ENCODE measurements around the gene MTHFD2. TPM values are rescaled to one million over a fixed set of nuclear protein-coding genes. Genes with fewer than 3 reads are reported as not detected.

Gene MTHFD2
- total RNA-seq, 3 donors from 2014 or later = 41.6 to 100 (median 56.7) TPM

- TF ChIP-seq POLR2A (IDR thresholded peaks at IDR 0.05) (peak; percentile 77), POLR2AphosphoS5 (IDR thresholded peaks at IDR 0.05) (peak; percentile 67 to 91 (median 82)), CTCF (IDR thresholded peaks at IDR 0.05) (no peak)
- no peaks in the 10 kb centered on the region for H3K9me3 ChIP-seq
- intact Hi-C loops (cut with DNase I; ENCODE audit: low total_unique reads) = no loop called here
Measured at GRCh38 chr2:74178211-74179062, 20.0 kb upstream of the MTHFD2 start, which contains the start of gene MOB1A. TSS of gene MOB1A (minus strand) at chr2:74178879. CDS start at chr2:74178674, 205 bp downstream.

GRCh38 chr2:74179063-74179865 is 19.2 kb upstream of the MTHFD2 start:
- intact Hi-C loops (cut with DNase I; ENCODE audit: low total_unique reads) = no loop called here
- Histone ChIP-seq H3K4me3 (peak overlapping the region; percentile 74 to 95 (median 93)), H3K9me3 (no peaks in the 10 kb centered on the region), H3K36me3 (no peaks in the 10 kb centered on the region), H3K27ac (no peak overlapping the region), H3K27me3 (no peaks in the 10 kb centered on the region), H3K4me1 (peaks cover 0 to 9% of the 10 kb centered on the region in 2 donors)
- no peak for DNase-seq (ENCODE audit: low spot score in 2 of 2)
- TF ChIP-seq POLR2AphosphoS5 (IDR thresholded peaks at IDR 0.05) (no peak), POLR2A (IDR thresholded peaks at IDR 0.05) (no peak), CTCF (IDR thresholded peaks at IDR 0.05) (peak in 2 of 3 donors; percentile 42 to 43)

More at GRCh38 chr2:74178211-74179062, 20.0 kb upstream of the MTHFD2 start, which contains the start of gene MOB1A:
- peak; percentile 96 to 97 for DNase-seq (ENCODE audit: low spot score in 2 of 2)
- no peaks in the 10 kb centered on the region for H3K27me3 ChIP-seq
- peaks cover 0 to 9% of the 10 kb centered on the region in 2 donors for H3K4me1 ChIP-seq
- H3K36me3 ChIP-seq = no peaks in the 10 kb centered on the region
- H3K27ac ChIP-seq = peak within 1 kb of the TSS; percentile 90 to 93
- H3K4me3 ChIP-seq = peak within 1 kb of the TSS; percentile 74 to 95 (median 93)

GRCh38 chr2:74181739-74182138 is 16.7 kb upstream of the MTHFD2 start:
- no peaks in the 10 kb centered on the region for H3K36me3 ChIP-seq
- no peaks in the 10 kb centered on the region for H3K27me3 ChIP-seq
- no peak overlapping the region for H3K4me3 ChIP-seq
- H3K9me3 ChIP-seq = no peaks in the 10 kb centered on the region
- no peak for TF ChIP-seq POLR2AphosphoS5 (IDR thresholded peaks at IDR 0.05)
- no peak for TF ChIP-seq CTCF (IDR thresholded peaks at IDR 0.05)
- TF ChIP-seq POLR2A (IDR thresholded peaks at IDR 0.05) = no peak
- peaks cover 0 to 4% of the 10 kb centered on the region in 2 donors for H3K4me1 ChIP-seq
- no peak overlapping the region for H3K27ac ChIP-seq
- intact Hi-C loops (cut with DNase I; ENCODE audit: low total_unique reads) = no loop called here
- no peak for DNase-seq (ENCODE audit: low spot score in 2 of 2)

- intact Hi-C loops (cut with DNase I; ENCODE audit: low total_unique reads) = no loop called here
Measured at GRCh38 chr2:74183878-74184277, 14.5 kb upstream of the MTHFD2 start.

More at GRCh38 chr2:74183878-74184277, 14.5 kb upstream of the MTHFD2 start:
- no peaks in the 10 kb centered on the region for H3K36me3 ChIP-seq
- no peak overlapping the region for H3K4me3 ChIP-seq
- no peak for TF ChIP-seq POLR2AphosphoS5 (IDR thresholded peaks at IDR 0.05)
- no peak for TF ChIP-seq CTCF (IDR thresholded peaks at IDR 0.05)
- TF ChIP-seq POLR2A (IDR thresholded peaks at IDR 0.05) = no peak
- H3K27ac ChIP-seq = no peak overlapping the region
- H3K9me3 ChIP-seq = no peaks in the 10 kb centered on the region
- no peaks in the 10 kb centered on the region for H3K4me1 ChIP-seq
- H3K27me3 ChIP-seq = no peaks in the 10 kb centered on the region
- DNase-seq (ENCODE audit: low spot score in 2 of 2) = no peak
